ENCODE measurements around the gene ADM2.

The ADM2 gene

GRCh38 chr22:50490531-50491308 lies 9.4 kb downstream of the ADM2 start:
- H3K4me3 ChIP-seq (ENCODE audit: low read depth, low read length): no peak overlapping the region
- no peak for DNase-seq (ENCODE audit: low read depth, low spot score)
- TF ChIP-seq, protein P1, sequence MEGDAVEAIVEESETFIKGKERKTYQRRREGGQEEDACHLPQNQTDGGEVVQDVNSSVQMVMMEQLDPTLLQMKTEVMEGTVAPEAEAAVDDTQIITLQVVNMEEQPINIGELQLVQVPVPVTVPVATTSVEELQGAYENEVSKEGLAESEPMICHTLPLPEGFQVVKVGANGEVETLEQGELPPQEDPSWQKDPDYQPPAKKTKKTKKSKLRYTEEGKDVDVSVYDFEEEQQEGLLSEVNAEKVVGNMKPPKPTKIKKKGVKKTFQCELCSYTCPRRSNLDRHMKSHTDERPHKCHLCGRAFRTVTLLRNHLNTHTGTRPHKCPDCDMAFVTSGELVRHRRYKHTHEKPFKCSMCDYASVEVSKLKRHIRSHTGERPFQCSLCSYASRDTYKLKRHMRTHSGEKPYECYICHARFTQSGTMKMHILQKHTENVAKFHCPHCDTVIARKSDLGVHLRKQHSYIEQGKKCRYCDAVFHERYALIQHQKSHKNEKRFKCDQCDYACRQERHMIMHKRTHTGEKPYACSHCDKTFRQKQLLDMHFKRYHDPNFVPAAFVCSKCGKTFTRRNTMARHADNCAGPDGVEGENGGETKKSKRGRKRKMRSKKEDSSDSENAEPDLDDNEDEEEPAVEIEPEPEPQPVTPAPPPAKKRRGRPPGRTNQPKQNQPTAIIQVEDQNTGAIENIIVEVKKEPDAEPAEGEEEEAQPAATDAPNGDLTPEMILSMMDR (IDR thresholded peaks at IDR 0.05; ENCODE audit: low read depth, low read length): no peak
- in situ Hi-C loops (cut with HindIII; ENCODE audit: low sequenced_read_pairs): no loop called here

- TF ChIP-seq, protein P1 (IDR thresholded peaks at IDR 0.05; ENCODE audit: low read depth, low read length): no peak
- no peak overlapping the region for H3K4me3 ChIP-seq (ENCODE audit: low read depth, low read length)
- no peak for DNase-seq (ENCODE audit: low read depth, low spot score)
- in situ Hi-C loops (cut with HindIII; ENCODE audit: low sequenced_read_pairs): no loop called here
Measured at GRCh38 chr22:50497093-50497492, 15.8 kb downstream of the ADM2 start.

DNA sequence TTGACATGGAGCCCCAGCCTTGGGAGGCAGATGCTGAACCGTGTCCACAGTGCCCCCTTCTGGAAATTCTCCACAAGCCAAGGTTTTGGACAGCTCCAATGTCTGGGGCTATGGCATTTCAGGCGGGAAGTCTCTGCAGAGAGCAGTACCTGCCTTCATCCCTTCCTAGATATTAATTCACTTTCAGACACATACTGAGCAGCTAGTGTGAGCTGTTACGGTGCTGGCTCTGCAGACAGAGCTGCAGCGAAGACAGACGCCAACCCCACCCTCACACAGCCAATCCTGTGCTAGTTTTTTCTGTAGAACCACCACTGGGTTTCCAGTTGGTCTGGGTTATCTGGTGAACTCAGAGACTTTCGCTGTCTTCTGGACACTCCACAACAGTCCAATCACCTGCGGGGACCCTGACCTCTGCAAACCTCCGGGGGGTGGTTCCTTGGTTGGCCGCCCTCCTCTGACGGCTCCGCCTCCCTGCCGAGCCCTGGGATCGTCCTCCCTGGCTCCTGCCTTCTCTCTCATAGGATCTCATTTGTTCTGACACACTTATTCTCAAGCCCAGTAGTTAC lies 17.1 kb downstream of the ADM2 start:
- H3K4me3 ChIP-seq (ENCODE audit: low read depth, low read length): no peak overlapping the region
- peak; percentile 56 for DNase-seq (ENCODE audit: low read depth, low spot score)
- in situ Hi-C loops (cut with HindIII; ENCODE audit: low sequenced_read_pairs): no loop called here
- TF ChIP-seq, protein P1 (IDR thresholded peaks at IDR 0.05; ENCODE audit: low read depth, low read length): peak; percentile 82

GRCh38 chr22:50500452-50500851 lies 19.1 kb downstream of the ADM2 start:
- TF ChIP-seq, protein P1 (IDR thresholded peaks at IDR 0.05; ENCODE audit: low read depth, low read length): no peak
- no peak for DNase-seq (ENCODE audit: low read depth, low spot score)
- H3K4me3 ChIP-seq (ENCODE audit: low read depth, low read length): no peak overlapping the region
- in situ Hi-C loops (cut with HindIII; ENCODE audit: low sequenced_read_pairs): no loop called here

GRCh38 chr22:50502096-50502495 lies 20.8 kb downstream of the ADM2 start:
- DNase-seq (ENCODE audit: low read depth, low spot score): no peak
- TF ChIP-seq, protein P1 (IDR thresholded peaks at IDR 0.05; ENCODE audit: low read depth, low read length): no peak
- in situ Hi-C loops (cut with HindIII; ENCODE audit: low sequenced_read_pairs): no loop called here
- H3K4me3 ChIP-seq (ENCODE audit: low read depth, low read length): no peak overlapping the region

DNA sequence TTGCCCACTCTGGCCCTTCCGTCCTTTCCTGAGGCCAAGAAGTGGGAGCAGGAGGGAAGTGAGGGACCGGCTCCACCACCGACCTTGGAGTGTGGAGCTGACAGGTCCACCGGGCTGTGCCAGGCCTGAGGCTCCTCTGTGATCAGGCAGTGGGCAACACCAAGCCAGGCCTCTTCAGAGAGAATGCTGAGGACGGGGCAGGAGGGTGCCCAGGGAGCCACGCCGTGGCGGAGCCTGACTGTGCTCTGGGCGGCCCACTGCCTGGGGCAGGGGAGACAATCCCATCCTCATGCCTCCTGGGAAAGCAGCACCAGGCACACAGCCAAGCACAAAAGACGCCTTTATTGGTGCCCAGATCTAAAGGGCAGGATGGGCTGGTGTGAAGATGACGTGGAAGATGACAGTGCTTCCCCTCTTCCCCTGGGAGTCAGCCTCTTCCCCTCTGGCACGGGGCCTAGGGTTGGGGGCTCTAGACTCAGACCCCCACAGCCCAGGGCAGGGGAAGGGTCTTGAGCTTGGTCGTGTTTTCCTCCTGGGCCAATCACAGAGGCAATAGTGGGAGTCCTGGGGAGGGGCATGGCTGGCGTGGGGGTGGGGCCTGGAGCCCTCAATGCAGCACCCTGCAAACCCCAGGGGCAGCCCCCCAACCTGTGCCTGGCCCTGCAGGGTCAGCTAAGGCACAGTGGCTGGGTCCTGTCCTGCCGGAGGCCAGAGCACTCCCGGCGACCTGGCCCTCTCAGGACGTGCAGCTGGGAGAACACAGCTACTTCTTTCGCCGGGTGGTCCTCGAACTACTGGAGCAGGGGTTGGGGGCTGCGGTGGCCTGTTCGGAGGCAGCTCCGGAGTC lies 21.5 kb downstream of the ADM2 start:
- in situ Hi-C loops (cut with HindIII; ENCODE audit: low sequenced_read_pairs): no loop called here
- no peak for DNase-seq (ENCODE audit: low read depth, low spot score)

More for the DNA sequence above, 21.5 kb downstream of the ADM2 start:
- TF ChIP-seq, protein P1 (IDR thresholded peaks at IDR 0.05; ENCODE audit: low read depth, low read length): no peak
- no peak overlapping the region for H3K4me3 ChIP-seq (ENCODE audit: low read depth, low read length)
